LNCaP clone FGC (cell line): ENCODE data around the gene GLIS1.
"Not testable (repeated sequence)": the region's sequence is repeated elsewhere in the genome, so short reads cannot be mapped to it uniquely, and the experiment has no call there.

Source experiments
- DNase-seq: peaks from one replicate; pipeline ENCODE4 v3.0.0-alpha.2; 2011; ENCODE audit warnings: low read depth
- H3K4me3 ChIP-seq: 2 replicates; pipeline ENCODE4 v1.5.1; 2011; ENCODE audit warnings: mild to moderate bottlenecking, low read depth, low read length, control low read depth
- TF ChIP-seq, protein P1 (sequence below): IDR thresholded peaks from 2 replicates; pipeline ENCODE4 v1.5.1; 2012; ENCODE audit warnings: mild to moderate bottlenecking; ENCODE audit not compliant: control insufficient read depth, insufficient read depth; ENCODE audit errors: extremely low read depth

Gene GLIS1

DNA sequence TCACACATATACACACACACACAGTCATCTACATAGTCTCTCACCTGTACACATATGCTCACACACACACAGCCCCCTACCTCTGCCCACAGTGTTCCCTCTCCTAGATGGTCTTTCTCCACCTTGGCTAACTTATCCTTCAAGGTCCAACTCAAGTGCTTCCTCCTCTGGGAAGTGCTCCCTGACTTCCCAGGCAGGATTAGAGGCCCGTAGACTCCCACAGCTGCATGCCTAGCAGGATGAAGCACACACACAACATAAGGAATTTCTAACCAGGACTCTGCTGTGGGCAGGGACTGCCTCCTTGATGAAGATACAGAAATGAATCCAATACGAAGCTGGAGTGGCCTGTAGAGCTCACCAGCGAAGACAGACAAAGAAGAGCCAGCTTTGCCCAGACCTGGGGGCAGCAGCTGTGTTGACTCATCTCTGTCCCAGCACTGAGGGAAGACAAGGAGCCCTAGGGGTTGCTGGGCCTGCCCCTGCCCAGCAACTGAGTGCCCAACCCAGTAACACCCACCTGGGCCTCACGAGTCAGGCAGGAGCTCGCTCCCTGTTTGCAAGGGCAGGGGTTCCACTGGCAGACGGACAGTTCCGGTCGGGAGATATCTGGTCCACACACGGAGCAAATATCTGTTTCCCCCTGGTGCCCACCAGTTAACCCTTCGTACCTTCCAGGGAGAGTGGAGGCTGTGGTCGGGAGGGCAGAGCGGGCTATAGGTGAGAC is 178.9 kb downstream of the GLIS1 start:
- DNase-seq, result no peak
- TF ChIP-seq, protein P1, sequence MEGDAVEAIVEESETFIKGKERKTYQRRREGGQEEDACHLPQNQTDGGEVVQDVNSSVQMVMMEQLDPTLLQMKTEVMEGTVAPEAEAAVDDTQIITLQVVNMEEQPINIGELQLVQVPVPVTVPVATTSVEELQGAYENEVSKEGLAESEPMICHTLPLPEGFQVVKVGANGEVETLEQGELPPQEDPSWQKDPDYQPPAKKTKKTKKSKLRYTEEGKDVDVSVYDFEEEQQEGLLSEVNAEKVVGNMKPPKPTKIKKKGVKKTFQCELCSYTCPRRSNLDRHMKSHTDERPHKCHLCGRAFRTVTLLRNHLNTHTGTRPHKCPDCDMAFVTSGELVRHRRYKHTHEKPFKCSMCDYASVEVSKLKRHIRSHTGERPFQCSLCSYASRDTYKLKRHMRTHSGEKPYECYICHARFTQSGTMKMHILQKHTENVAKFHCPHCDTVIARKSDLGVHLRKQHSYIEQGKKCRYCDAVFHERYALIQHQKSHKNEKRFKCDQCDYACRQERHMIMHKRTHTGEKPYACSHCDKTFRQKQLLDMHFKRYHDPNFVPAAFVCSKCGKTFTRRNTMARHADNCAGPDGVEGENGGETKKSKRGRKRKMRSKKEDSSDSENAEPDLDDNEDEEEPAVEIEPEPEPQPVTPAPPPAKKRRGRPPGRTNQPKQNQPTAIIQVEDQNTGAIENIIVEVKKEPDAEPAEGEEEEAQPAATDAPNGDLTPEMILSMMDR, result no peak

DNA sequence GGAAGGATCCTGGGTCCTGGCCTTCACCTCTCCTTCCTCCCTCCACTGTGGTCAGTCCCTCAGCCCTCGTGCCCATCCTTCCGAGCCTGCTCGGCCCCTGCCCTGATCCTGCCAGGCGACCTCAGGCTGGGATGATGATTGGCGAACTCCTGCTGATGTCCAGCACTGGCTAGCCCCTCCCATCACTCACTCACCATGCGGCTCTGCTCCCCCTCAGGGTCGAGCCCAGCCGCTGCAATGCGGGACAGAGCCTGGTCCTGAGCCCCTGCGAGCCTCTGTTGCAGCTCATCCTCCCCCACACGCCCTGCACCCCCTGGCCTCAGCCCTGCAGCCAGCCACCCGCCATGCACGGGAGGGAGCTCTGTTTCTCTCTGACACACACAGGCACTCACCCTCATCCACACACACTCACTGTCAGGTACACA is 179.6 kb downstream of the GLIS1 start:
- TF ChIP-seq, protein P1, result no peak
- H3K4me3 ChIP-seq, result no peak overlapping the region
- no peak for DNase-seq

More for the DNA sequence above, 178.9 kb downstream of the GLIS1 start:
- H3K4me3 ChIP-seq, result no peak overlapping the region

DNA sequence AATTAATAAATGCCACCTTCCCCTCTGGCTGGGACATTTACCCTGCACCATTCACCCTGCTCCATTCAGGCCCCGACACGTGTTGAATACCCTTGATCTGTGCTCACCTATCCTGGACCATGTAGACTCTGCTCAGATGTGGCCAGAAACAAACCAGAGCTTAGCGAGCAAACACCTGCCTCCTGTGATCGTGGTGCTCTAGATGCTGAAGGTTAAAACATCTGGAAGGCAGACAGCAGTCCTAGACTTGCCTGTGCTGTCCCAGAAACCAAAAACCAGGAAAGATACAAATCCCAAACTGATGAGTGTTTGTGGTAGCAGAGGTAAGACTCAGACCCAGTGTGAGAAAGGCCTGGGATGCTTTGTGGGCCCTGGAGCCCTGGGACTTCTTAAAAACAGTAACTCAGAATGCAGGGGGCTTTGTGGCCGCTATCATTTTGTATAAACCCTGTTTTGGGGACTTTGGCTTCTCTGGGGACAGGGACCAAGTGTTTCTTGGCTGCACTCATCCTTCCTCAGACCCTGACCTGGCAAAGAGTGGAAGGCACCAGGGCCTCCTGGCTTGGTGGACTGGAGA is 180.1 kb downstream of the GLIS1 start:
- H3K4me3 ChIP-seq, result no peak overlapping the region
- TF ChIP-seq, protein P1, result no peak
- no peak for DNase-seq

DNA sequence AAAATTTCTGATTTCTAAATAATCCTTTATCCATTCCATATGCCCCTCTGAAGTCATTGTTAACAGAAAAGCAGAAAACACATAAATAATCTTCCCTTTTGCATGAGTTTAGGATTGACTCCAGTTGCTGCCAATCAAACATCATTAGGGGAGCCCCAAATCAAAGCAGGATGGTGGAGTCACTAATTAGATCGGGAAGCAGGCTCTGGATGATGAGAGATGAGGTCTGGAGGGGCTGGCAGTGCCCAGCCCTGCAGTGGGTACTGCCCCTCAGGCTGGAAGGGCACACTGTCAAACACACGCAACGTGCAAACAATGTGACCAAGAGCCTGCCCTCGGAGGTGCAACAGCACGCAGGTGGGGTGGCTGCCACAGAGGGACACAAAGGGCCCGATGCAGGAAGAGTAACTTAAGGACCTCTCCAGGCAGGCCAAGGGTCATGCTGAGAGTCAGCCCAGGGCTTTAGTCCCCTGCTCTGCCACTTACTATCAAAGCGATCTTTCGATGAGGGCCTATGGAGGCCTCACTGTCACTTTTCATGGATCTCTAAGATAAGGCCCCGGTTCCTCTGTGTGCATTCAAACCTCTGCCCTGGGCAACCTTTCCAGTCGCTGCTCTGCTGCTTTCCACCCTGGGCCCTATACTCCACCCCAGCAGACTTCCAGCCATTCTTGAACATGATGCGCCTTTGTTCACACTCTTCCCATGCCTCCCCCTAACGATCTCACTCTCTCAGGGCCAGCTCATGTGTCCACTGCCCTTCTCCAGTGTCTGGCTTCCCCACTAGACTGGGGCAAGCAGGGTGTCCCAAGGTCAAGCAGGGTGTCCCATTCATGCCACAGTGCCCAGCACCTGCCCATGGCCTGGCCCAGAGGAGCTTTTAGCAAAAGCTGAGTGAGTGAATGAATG is 180.9 kb downstream of the GLIS1 start:
- no peak overlapping the region for H3K4me3 ChIP-seq
- no peak for DNase-seq
- TF ChIP-seq, protein P1, result no peak

DNA sequence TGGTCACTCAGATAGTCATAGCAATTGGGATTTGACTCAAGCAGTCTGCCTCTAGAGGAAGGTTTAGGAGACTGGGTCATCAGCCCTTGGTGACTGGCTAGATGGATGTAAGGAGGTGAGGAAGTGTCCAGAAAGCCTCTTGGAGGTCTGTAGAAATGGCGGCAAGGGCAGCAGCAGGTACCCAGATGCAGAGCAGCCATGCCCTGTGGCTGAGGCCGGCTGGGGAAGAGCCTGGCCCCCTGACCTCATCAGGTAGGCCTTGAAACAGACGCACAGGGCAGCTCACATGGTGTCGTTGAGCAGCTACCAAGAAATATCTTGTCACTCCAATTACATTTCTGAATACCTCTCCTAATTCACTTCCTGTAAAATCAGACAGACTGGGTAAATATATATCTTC is 181.6 kb downstream of the GLIS1 start:
- TF ChIP-seq, protein P1, result no peak
- H3K4me3 ChIP-seq, result no peak overlapping the region
- no peak for DNase-seq

DNA sequence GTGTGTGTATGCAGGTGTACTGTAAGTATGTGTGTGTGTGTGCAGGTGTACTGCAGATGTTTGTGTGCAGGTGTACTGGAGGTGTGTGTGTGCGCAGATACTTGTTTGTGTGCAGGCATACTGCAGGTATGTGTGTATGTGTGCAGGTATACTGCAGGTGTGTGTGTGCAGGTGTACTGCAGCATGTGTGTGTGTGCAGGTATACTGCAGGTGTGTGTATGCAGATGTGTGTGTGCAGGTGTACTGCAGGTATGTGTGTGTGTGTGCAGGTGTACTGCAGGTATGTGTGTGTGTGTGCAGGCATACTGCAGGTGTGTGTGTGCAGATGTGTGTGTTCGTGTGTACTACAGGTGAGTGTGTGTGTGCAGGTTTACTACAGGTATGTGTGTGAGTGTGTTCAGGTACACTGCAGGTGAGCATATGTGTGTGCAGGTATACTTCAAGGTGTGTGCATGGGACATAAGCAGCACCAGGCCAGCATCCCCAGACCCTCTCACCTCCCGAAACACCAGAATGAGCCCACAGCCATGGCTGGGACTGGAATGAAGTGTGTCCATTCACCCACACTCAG is 182.2 kb downstream of the GLIS1 start:
- H3K4me3 ChIP-seq, result no peak overlapping the region
- TF ChIP-seq, protein P1, result no peak
- no peak for DNase-seq

DNA sequence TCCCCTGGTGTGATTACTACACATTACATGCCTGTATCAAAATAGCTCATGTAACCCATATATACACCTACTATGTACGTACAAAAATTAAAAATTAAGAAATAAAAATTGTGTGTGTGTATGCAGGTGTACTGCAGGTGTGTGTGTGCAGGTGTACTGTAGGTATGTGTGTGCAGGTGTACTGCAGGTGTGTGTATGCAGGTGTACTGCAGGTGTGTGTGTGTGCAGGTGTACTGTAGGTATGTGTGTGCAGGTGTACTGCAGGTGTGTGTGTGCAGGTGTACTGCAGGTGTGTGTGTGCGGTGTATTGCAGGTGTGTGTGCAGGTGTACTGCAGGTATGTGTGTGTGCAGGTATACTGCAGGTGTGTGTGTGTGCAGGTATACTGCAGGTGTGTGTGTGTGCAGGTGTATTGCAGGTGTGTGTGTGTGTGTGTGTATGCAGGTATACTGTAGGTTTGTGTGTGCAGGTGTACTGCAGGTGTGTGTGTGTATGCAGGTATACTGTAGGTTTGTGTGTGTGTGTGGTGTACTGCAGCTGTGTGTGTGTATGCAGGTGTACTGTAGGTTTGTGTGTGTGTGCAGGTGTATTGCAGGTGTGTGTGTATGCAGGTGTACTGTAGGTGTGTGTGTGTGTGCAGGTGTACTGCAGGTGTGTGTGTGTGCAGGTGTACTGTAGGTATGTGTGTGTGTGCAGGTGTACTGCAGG is 183.2 kb downstream of the GLIS1 start:
- DNase-seq, H3K4me3 ChIP-seq: not testable (repeated sequence)
